ENCODE data around the gene NPEPL1. TPM values are rescaled to one million over a fixed set of nuclear protein-coding genes. Genes with fewer than 3 reads are reported as not detected.

Gene NPEPL1
- total RNA-seq, 2 experiments from 2014 or later = 15.4 to 17.1 TPM

DNA sequence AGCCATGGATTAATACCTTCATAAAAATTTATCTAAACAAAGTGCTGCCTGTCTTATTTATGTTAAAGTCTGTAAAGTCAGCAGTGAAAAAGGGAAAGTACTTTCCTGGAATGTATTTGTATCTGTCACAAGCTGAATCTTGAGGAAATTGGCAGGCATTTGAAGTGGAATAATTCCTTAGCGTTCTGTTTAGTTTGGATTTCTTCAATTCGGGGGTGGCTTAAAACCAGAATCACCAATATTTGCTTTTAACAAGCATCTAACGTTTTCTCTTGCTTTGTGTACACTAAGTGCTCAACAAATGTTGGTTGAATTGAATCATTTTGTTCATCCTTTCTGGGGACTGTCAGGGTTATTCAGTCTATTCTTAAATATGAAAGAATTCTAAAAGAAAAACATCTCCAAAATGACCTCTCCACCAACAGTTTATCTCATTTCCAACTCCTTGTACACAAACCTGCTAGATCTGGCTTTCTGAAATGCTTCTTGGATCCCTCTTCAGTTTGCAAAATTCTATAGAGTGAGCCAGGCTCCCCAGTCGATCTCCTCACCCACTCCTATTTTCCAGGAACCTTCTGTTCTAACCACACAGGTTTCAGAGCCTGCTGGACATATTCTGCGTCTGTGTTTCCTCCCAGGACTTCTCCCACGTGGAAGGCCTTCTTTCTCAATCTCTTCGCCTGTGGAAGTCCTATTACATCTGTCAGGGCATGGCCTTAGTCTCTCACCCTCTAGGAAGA lies 2.0 kb upstream of the NPEPL1 start:
- peaks cover 15% of the 10 kb centered on the region for H3K4me1 Mint-ChIP-seq (ENCODE audit: low read depth)
- H3K9me3 Mint-ChIP-seq = no peaks in the 10 kb centered on the region
- H3K27ac Mint-ChIP-seq = peak overlapping the region; percentile 14
- DNase-seq (no peak), ATAC-seq (no peak)
- POLR2A ChIA-PET = interaction anchor here (0.7 kb wide), 1 partner anchor 21 kb away, joined by 3 read pairs; no protein-coding TSS in a partner anchor
- TF ChIP-seq, protein P1, sequence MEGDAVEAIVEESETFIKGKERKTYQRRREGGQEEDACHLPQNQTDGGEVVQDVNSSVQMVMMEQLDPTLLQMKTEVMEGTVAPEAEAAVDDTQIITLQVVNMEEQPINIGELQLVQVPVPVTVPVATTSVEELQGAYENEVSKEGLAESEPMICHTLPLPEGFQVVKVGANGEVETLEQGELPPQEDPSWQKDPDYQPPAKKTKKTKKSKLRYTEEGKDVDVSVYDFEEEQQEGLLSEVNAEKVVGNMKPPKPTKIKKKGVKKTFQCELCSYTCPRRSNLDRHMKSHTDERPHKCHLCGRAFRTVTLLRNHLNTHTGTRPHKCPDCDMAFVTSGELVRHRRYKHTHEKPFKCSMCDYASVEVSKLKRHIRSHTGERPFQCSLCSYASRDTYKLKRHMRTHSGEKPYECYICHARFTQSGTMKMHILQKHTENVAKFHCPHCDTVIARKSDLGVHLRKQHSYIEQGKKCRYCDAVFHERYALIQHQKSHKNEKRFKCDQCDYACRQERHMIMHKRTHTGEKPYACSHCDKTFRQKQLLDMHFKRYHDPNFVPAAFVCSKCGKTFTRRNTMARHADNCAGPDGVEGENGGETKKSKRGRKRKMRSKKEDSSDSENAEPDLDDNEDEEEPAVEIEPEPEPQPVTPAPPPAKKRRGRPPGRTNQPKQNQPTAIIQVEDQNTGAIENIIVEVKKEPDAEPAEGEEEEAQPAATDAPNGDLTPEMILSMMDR (IDR thresholded peaks at IDR 0.05) = no peak
- intact Hi-C loops (cut with micrococcal nuclease) = loop anchor here (5.0 kb wide), 1 partner anchor 38 kb away; the partner anchor contains the start of gene STX16
- H3K4me3 Mint-ChIP-seq = no peak overlapping the region
- H3K27me3 Mint-ChIP-seq = no peaks in the 10 kb centered on the region
- CTCF ChIA-PET = interaction anchor here (1.3 to 1.8 kb wide), 2 partner anchors 40 to 150 kb away, joined by 3 to 4 read pairs; partner anchors contain the start of gene STX16
- peaks cover under 1% of the 10 kb centered on the region for H3K36me3 Mint-ChIP-seq (ENCODE audit: low read depth)

DNA sequence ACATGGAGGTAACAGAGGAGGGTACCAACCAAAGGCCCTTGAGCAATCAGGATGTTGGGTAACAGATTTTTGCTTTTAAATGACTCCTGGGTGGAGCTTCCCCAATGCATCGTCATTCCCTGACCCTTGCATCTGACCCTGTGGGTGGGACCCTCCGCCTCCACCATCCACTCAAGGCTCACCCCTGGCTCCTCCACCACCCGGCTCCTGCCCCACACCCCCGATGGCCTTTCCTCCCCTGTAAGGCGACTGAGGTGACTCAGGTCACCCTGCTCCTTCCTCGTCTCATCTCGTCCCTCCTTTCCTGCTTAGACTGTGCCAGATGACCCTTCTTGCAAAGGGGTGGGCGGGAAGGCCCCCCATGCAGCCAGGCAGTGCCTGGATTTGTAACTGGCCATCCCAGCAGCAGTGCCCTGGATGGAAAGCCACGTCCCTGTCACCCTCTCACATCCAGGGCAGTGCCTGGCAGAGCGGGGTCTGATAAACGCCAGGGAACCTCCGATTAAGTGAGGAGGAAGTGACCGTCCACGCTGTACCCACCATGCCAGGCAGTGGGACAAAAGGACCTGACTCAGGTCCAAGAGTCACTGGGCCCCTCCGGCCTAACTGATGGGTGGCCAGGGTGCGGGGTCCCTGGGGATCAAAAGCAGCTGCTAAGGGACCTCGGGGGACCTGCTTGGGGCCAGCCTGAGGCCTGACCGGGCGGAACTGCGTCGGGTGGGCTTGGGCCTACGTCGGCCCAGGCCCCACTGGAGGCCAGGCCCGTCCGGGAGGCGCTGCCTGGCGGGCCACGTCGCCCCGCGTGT lies 624 bp upstream of the NPEPL1 start:
- CTCF ChIA-PET = interaction anchor here (1.8 kb wide), 1 partner anchor 41 kb away, joined by 4 read pairs; the partner anchor contains the start of gene STX16
- Mint-ChIP-seq H3K9me3 (no peaks in the 10 kb centered on the region), H3K27me3 (no peaks in the 10 kb centered on the region), H3K4me3 (peak overlapping the region; percentile 33), H3K36me3 (ENCODE audit: low read depth) (no peaks in the 10 kb centered on the region), H3K27ac (peak overlapping the region; percentile 73), H3K4me1 (ENCODE audit: low read depth) (peaks cover 15% of the 10 kb centered on the region)
- ATAC-seq (no peak), DNase-seq (no peak)
- TF ChIP-seq, protein P1 (IDR thresholded peaks at IDR 0.05) = no peak
- POLR2A ChIA-PET = interaction anchor here (0.9 to 1.6 kb wide), 3 partner anchors 15 to 41 kb away, joined by 3 to 4 read pairs (median 3); partner anchors contain the start of gene STX16
- intact Hi-C loops (cut with micrococcal nuclease) = loop anchor here (5.0 kb wide), 1 partner anchor 40 kb away; the partner anchor contains the start of gene STX16

DNA sequence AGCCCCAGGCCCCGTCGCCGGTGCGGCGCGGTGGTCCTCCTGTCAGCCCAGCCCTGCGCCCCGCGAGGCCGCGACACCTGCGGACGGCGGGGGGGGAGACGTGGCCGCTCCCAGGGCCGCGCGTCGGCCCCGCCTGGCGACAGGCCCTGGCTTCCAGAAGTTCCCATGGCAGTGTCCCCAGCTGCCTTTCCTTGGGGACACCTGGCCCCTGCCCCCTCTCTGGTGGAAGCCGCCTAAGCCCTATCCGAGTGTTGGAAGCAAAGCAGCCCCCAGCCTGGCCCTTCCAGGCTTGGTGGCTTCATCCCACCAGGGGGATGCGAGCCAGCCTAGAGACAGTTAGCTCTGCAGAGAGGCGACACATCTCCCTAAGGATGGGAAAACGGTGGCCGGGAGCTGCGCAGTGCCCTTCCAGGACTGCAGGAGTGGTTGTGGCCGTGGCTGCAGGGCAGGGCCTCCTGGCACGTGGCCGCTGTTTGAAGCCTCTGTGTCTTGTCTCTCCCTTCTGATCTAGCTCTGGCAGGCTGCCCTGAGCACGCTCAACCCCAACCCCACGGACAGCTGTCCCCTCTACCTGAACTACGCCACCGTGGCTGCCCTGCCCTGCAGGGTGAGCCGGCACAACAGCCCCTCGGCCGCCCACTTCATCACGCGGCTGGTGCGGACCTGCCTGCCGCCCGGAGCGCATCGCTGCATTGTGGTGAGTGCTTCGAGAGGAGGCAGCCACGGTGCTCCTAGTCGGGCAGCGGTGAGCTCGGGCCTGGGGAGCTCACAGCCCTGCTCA lies 816 bp downstream of the NPEPL1 start:
- intact Hi-C loops (cut with micrococcal nuclease) = loop anchor here (5.0 kb wide), 1 partner anchor 41 kb away; the partner anchor contains the start of gene STX16
- TF ChIP-seq, protein P1 (IDR thresholded peaks at IDR 0.05) = no peak
- Mint-ChIP-seq H3K4me3 (peak overlapping the region; percentile 70), H3K27ac (peak overlapping the region; percentile 68), H3K27me3 (no peaks in the 10 kb centered on the region), H3K4me1 (ENCODE audit: low read depth) (peaks cover 15% of the 10 kb centered on the region), H3K36me3 (ENCODE audit: low read depth) (no peaks in the 10 kb centered on the region), H3K9me3 (no peaks in the 10 kb centered on the region)
- ATAC-seq (peak; percentile 12), DNase-seq (no peak)
- ChIA-PET POLR2A (interaction anchor here (1.2 to 1.6 kb wide), 4 partner anchors 10 to 38 kb away, joined by 3 to 7 read pairs (median 4); no protein-coding TSS in a partner anchor), CTCF (interaction anchor here (0.9 to 1.9 kb wide), 6 partner anchors 11 to 188 kb away, joined by 3 to 11 read pairs (median 4); partner anchors contain the start of gene STX16)

DNA sequence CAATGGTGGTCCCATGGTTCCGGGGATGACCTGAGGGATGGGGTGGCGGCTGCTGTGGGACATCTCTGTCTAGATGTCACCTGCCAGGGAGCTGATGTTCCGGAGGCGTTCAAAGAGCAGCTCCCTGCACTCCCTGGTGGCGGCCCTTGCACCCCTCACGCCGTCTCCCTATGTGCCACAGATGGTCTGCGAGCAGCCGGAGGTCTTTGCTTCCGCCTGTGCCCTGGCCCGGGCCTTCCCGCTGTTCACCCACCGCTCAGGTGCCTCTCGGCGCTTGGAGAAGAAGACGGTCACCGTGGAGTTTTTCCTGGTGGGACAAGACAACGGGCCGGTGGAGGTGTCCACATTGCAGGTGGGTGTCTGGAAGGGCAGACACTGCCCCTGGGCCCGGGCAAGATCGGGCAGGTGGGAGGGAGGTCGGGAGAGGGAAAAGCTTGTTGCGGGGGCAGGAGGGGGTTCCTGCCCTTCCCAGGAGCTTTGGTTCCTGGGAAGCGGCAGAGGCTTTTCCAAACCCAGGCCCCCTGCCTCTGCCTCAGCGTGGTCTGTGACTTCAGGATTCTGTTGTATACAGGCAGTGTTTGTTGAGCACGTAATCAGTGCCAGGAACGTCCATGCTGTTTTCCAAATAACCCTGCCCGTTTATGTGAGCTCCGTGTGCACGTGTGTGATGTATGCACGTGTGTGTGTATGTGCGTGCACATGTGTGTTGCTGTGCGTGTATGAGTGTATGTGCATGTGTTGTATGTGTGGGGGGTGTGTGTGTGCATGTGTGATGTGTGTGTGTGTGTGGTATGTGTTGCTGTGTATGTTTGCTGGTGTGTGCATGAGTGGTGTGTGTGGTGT lies 1.9 kb downstream of the NPEPL1 start:
- no peak overlapping the region for H3K27ac Mint-ChIP-seq
- H3K36me3 Mint-ChIP-seq (ENCODE audit: low read depth) = no peaks in the 10 kb centered on the region
- CTCF ChIA-PET = interaction anchor here (1.5 to 1.9 kb wide), 4 partner anchors 10 to 187 kb away, joined by 3 to 11 read pairs (median 6); partner anchors contain the start of gene STX16
- H3K4me1 Mint-ChIP-seq (ENCODE audit: low read depth) = peaks cover 15% of the 10 kb centered on the region
- TF ChIP-seq, protein P1 (IDR thresholded peaks at IDR 0.05) = no peak
- H3K27me3 Mint-ChIP-seq = no peaks in the 10 kb centered on the region
- ATAC-seq (no peak), DNase-seq (no peak)
- intact Hi-C loops (cut with micrococcal nuclease) = loop anchor here (5.0 kb wide), 1 partner anchor 42 kb away; the partner anchor contains the start of gene STX16
- no peaks in the 10 kb centered on the region for H3K9me3 Mint-ChIP-seq
- H3K4me3 Mint-ChIP-seq = peak overlapping the region; percentile 70
- POLR2A ChIA-PET = interaction anchor here (0.5 to 1.6 kb wide), 2 partner anchors 9 to 1971 kb away, joined by 3 to 7 read pairs; no protein-coding TSS in a partner anchor
